Posterior vena cava (tissue), 2 donors: ENCODE results near the gene KIAA0232. TPM values are rescaled to one million over a fixed set of nuclear protein-coding genes. Genes with fewer than 3 reads are reported as not detected.
"Not testable (repeated sequence)": the region's sequence is repeated elsewhere in the genome, so short reads cannot be mapped to it uniquely, and the experiment has no call there.

ENCODE experiments used
- DNase-seq: peaks from one replicate; pipeline ENCODE4 v3.0.0-alpha.2; 2020; ENCODE audit warnings: low spot score
- intact Hi-C, 2 donors: fragments of 100-400 bp; cut with DNase I; formaldehyde crosslinking; loops; one replicate each; pipeline versions ENCODE4 v1.14.1 to v1.14.2; 2022 to 2023
- total RNA-seq, 2 donors: library from RNA; stranded (reverse); fragmentation: NEBNext Ultra II Directional; extraction: Animal tissue kit (Norgen Biotek cat#: 25700); gene quantifications; one replicate each; pipeline ENCODE4 v1.2.1, GENCODE V29; 2021
- donor health status: DM: yes; HTN: yes; CAD: no.
- donor health status: DM: yes; HTN: yes; CAD: no.

The KIAA0232 gene
- total RNA-seq, 2 donors from 2014 or later: 29.1 to 32.9 TPM

DNA sequence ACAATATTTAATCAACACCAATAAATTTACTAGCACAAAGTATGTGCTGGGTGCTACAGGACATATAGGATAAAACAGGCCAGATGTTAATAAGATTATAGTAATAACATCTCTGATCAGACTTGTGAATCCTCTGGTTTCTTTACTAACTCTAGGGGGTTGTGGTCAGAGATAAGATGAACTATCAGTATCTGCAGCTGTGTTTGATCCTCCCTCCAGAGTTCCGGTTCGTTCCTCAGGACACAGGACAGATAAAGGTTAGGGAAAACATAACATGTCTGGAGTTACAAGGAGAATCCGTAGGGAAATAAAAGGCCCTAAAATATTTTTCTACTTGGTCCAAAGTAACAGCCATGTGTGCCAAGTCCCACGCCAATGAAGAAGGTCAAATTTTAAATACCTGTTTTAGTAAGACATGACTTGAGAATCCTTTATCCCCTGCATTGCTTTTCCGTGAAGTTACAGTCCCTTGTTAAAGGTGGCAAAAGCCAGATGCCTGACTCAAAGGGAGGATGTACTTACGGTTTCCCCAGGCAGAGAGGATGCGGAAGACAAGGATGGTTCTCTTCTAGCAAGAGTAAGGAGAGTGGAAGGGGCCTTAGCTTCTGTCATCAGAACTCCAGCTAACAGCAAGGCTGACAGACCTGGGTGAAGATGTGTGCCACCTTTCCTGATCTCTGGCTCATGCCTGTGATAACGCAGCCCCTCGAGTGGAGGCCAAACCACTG, 44.4 kb downstream of the KIAA0232 start:
- intact Hi-C loops: no loop called here
- DNase-seq: no peak

DNA sequence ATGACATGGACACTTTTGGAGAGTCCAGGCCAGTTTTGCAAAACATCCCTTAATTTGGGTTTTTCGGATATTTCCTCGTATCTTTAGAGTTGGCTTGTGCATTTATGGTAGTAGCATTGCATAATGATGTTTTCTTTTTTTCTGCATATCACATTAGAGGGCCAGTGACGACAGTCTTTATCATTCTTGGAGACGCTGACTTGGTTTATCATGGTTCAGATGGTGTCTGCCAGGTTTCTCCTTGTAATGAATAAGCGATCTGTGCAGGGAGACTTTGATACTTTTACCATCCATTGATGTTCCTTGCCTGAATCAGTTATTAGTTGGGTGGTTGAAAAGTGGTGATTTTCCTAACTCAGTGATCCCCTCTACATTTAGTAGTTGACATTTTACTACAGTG, 46.6 kb downstream of the KIAA0232 start:
- intact Hi-C loops: no loop called here
- DNase-seq: no peak

DNA sequence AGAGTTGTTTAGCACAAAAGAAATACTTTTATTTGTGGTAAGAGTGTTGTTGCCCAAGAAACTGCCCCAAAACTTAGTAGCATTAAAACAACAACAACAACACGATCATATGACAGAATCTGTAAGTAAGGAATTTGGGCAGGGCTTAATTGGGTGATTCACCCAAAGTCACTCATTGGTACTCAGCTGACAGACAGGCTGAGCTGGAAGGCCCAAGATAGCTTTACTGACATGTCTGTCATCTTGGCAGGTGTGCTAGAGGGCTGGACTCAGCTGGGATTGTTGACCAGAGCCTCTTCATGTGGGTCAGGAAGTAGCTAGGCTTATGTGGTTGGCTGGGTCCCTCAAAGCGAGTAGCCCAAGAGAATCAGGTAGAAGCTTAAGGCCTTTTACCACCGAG, 52.3 kb downstream of the KIAA0232 start:
- intact Hi-C loops: no loop called here
- no peak for DNase-seq

DNA sequence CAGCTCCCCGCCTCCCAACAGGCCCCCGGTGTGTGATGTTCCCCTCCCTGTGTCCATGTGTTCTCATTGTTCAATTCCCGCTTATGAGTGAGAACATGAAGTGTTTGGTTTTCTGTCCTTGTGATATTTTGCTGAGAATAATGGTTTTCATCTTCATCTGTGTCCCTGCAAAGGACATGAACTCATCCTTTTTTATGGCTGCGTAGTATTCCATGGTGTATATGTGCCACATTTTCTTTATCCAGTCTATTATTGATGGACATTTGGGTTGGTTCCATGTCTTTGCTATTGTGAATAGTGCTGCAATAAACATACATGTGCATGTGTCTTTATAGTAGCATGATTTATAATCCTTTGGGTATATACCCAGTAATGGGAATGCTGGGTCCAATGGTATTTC, 53.1 kb downstream of the KIAA0232 start:
- DNase-seq, intact Hi-C loops: not testable (repeated sequence)

DNA sequence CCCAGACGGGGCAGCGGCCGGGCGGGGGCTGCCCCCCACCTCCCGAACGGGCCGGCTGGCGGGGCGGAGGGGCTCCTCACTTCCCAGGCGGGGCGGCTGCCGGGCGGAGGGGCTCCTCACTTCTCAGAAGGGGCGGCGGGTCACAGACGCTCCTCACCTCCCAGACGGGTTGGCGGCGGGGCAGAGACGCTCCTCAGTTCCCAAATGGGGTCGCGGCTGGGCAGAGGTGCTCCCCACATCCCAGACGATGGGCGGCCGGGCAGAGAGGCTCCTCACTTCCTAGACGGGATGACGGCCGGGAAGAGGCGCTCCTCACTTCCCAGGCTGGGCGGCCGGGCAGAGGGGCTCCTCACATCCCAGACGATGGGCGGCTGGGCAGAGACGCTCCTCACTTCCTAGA, 54.6 kb downstream of the KIAA0232 start:
- DNase-seq, intact Hi-C loops: not testable (repeated sequence)

DNA sequence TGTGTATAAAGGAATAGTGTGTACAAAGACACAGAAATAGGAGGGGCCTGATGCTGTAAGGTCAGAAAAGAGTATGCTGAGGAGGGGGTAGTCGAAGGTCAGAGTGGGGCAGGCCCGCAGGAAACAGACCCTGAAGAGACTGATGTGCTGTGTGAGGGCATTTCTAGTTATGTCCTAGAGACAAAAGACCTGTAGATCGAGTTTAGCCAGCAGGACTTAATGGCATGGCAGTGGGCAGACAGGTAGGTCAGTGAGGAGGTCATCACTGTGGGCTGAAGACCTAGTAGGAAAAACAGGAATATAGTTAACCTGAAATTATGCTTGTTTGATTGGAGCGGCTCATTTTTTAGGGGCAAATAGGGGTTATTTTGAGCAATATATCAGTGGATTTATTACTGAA, 57.1 kb downstream of the KIAA0232 start:
- intact Hi-C loops: no loop called here
- no peak for DNase-seq

DNA sequence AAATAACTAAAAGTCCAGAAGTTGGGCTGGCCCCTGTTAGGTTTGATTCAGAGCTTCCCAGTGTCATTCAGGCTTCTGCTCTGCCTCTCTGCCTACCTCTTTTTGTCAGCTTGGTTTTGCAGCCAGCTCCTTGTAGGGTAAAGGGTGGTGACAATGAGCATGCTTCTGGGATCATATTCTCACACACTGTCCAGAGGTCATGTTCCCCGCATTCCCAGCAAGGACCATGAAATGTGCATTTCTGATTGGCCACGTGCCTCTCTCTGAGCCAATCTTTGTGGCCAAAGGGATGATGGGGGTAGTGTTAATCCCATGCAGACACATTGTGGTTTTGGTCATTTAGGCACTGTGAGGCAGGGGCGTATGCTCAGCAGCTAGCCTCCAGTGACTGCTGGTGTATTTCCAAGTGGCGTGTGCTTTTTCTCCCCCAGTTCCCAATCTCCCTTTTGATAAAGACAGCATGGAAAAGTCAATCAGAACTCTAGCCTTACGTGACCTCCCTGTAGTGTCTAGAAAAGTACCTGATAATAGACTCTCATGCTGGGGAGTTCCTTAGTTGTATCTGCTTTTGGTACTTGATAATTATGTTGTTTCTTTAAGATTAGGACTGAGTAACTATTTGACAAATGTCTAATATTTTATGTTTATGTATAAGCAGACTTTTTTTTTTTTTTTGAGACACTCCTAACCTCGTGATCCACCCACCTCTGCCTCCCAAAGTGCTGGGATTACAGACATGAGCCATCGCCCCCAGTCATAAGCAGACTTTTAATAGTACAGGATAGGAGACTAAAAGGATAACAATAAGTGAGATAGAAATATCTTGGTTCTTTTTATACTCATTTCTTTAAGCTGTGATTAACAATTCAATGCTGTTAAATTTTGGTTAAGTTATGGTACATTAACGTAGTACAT, 57.8 kb downstream of the KIAA0232 start:
- intact Hi-C loops: loop anchor here in 1 of 2 donors (10.0 kb wide), 1 partner anchor 56 kb away; the partner anchor contains the start of gene KIAA0232

DNA sequence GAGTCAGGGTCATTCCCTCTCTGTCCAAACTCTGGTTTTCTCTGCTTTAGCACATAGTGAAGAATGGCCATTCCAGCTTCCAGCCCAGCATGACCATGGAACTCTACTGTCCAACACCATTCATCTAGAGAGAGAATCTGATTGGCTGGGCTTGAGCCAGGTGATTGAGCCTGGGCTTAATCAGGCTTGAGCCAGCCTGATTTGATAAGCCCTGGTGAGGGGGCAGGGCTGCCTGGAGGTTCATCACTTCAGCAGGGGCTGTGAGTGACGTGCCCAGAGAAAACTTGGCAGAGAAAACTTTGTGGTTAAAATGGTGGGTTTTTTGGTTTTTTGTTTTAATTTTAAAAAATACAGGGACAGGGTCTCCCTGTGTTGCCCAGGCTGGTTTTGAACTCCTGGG, 62.5 kb downstream of the KIAA0232 start:
- DNase-seq: no peak
- intact Hi-C loops: loop anchor here in 1 of 2 donors (10.0 kb wide), 1 partner anchor 60 kb away; the partner anchor contains the start of gene KIAA0232

More for the DNA sequence above, 57.8 kb downstream of the KIAA0232 start:
- DNase-seq: no peak

DNA sequence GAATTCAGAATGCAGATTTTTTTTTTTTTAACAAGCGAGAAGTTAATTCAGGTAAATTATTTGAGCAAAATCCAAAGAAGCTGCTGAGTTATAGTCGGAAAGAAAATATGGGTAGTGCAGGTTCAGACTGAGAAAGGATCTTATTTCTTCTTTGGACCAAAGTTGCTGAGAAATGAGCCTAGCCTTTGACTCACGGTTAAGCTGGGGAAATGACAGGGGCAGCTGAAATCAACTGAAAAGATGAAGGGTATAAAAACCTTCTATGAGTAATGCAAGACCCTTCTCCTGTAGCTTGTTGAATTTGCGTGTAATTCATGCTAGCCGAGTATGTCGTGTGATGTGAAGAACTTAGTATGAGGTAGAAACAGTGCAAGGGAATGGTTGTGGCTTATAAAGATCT, 63.0 kb downstream of the KIAA0232 start:
- DNase-seq: no peak
- intact Hi-C loops: loop anchor here in 1 of 2 donors (10.0 kb wide), 1 partner anchor 61 kb away; the partner anchor contains the start of gene KIAA0232

DNA sequence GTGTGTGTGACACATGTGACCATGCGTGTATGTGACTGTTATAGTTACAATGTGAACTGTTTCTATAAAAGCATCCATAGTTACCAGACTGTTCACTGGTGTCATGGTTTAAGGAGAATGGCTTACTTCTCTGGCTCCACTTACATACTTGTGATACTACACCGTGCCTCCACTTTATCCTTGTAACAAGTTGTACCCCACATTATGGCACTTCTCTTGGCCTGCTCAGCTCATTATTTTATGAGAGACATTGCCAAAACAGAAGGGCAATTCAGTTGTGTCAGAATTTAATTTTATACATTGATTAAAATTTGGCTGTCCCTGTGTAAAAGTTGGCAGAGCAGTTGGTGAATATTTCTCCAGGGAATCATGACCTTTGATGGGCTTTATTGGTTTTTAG, 64.7 kb downstream of the KIAA0232 start:
- intact Hi-C loops: loop anchor here in 1 of 2 donors (10.0 kb wide), 1 partner anchor 62 kb away; the partner anchor contains the start of gene KIAA0232
- DNase-seq: no peak

DNA sequence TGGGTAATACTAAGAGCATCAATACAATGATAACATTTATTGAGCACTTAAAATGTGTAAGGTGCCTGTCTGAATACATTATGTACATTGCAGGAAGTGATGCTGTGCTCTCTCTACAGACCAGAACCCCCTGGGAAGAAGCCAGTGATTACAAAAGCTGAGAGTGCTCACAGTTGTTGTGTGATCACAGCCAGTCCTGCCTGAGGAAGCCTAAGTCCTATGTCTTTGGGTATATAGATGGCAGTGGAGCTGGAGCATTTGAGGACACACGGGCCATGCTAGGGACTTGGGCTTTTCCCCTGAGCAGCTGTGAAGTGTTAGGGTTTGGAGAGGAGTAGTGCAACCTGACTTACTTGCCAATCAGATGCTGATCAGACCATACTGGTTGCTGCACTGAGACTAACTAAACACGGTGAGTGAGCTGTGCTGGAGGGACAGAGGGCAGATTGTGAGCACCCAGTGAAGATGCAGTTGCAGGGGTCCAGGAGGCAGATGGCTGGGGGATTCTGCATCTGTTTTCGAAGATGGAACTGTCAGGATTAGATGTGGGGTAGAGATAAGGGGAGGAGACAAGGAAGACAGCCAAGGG, 66.3 kb downstream of the KIAA0232 start:
- intact Hi-C loops: loop anchor here in 1 of 2 donors (10.0 kb wide), 1 partner anchor 64 kb away; the partner anchor contains the start of gene KIAA0232

DNA sequence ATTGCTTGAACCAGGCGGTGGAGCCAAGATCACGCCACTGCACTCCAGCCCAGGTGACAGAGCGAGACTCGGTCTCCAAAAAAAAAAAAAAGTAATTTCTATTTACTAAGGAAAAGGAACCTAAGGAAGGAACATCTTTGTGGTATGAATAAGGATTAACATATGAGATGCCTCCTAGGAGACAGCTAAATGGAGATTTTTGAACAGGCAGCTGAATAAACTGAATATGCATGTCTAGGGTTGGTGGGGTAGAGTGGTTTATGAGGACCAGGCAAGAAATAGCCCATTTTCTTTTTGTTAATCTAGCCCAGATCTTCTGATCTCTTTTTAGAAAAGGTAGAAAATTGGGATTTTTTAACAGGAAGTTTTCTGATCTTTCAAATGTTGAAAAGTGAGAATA, 67.2 kb downstream of the KIAA0232 start:
- DNase-seq: no peak
- intact Hi-C loops: loop anchor here in 1 of 2 donors (10.0 kb wide), 1 partner anchor 65 kb away; the partner anchor contains the start of gene KIAA0232

More for the DNA sequence above, 66.3 kb downstream of the KIAA0232 start:
- DNase-seq: no peak

DNA sequence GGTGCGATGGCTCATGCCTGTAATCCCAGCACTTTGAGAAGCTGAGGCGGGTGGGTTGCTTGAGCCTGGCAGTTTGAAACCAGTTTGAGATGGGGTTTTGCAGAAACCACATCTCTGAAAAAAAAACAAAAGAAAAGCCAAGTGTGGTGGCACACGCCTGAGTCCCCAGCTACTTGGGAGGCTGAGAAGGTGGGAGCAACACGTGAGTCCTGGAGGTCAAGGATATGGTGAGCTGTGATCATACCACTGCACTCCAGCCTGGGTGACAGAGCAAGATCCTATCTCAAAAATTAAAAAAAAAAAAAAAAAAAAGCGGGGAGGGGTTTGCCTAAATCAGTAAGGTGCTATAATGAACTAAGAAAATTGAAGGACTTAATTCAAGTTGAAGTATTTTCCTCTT, 68.9 kb downstream of the KIAA0232 start:
- intact Hi-C loops: no loop called here
- DNase-seq: no peak

DNA sequence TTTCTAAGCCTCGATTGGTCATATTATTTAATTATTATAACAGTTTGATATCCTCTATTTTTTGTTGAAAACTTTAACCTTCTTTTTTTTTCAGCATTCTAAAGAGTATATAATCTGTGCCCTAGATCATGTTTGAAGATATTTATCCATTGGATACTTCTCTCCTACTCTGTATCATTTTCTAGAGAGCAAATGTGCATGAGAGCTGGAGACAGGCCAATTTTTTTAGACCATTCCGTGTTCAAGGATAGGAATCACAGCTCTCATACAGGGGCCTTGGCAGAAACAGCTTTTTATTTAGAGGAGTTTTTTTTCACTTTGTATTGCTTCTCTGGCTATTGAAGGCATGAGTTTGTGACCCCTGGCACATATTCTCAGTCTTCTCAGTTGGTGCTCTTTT, 69.4 kb downstream of the KIAA0232 start:
- intact Hi-C loops: no loop called here
- no peak for DNase-seq

DNA sequence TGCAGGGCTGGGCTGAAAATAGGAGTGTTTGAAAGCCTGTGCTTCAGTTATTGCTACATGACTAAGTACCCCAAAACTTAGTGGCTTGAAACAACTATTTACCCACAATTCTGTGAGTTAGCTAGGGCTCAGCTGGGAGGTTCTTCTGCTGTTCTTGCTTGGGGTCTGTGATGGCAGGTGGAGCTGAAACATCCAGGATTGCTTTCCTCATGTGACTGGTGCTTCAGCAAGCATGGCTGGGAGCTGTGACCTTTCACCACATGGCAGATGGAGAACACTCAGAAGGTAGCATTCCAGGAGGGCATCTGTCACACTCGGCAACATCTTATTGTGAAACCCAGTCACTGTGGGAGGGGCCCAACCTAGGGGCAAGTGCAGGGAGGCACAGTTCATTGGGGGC, 70.1 kb downstream of the KIAA0232 start:
- no peak for DNase-seq
- intact Hi-C loops: no loop called here

DNA sequence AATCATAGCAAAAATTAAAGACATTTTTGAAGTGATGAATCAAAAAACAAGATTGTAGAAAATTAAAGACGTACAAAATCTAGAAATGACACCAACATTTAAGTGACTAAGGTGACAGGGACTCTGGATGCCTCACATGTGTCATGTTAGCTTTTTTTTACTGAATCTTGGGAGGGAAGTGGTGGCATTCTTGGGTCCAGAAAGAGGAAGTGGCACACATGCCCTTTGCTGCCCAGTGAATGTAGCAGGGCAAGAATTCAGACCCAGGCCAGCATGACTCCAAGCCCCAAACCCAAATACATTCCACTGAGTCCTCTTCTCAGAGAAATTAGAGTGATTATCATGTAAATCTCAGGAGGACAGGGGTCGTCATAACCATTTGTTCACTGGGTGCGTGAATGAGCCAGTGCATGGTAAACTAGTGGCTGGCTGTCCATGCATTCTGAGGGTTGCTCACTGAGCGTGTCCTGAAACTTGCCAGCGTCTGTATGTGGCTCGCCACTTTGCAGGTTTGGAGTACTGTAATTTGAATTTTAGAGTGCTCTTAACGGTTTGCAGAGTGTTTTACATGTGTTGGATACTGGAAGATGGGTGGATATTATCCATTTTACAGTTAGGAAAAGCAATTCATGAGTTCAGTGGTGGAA, 71.7 kb downstream of the KIAA0232 start:
- no peak for DNase-seq
- intact Hi-C loops: loop anchor here in 1 of 2 donors (2.0 kb wide), 1 partner anchor 75 kb away; no protein-coding TSS in a partner anchor

DNA sequence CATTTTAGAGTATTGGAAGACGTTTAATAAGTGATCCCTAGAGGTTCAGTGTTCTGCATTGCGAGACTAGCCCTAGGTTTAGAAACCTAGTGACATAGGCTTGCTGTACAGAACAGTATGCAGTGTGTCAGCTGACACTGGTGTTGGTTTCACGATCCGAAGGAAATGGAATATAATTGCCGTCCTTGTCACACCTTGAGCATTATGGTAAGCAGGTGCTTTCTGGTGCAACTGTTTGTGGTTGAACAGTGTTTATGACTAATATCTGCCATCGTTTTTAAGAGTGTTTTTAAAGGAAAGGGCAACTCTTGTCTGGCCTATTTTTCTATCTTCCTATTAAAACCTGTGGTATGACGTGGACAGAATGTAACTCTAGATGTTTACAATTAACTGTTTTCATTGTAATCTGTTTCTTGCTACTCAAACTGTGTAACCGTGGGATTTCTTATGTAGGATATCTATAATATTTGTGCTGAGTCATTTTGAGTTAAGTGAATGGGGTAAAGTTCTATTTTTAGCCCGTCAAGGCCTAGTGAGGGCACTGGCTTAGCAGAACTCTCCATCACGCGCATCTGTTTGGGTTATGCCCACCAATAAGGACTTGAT, 73.3 kb downstream of the KIAA0232 start:
- no peak for DNase-seq
- intact Hi-C loops: loop anchor here in 1 of 2 donors (2.0 kb wide), 1 partner anchor 73 kb away; no protein-coding TSS in a partner anchor

DNA sequence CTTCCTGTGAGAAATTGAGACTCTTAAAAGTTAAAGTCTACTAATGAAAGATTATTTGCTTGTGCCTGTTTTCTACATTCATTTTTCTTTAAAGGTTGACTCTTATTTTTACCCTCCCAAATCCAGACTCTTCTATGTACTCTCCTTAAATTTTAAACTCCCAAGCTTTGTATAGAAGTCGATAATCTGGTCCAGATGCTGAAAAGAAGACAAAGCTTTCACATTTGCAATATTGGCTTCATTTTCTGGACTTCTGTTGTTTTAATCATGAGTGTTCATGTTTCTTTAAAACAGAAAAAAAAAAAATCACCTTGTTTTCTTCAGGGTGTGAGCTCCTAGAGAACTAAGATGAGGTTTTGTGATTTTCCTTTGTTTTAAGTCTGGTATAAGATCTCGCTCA, 73.9 kb downstream of the KIAA0232 start:
- no peak for DNase-seq
- intact Hi-C loops: no loop called here
